GM12865 (cell line): ENCODE measurements around the gene YAE1.
A peak's percentile ranks its signal among the peaks of the same experiment; 100 is the strongest.

Experiments
- DNase-seq: peaks from one replicate; pipeline ENCODE4 v3.0.0; 2010; ENCODE audit warnings: low read depth
- H3K4me3 ChIP-seq: 2 replicates; pipeline ENCODE4 v1.5.1; 2011; ENCODE audit warnings: mild to moderate bottlenecking, low read depth, low read length, control low read depth
- CTCF ChIP-seq: IDR thresholded peaks from 2 replicates; pipeline ENCODE4 v1.5.1; 2011; ENCODE audit warnings: low read length, control low read depth, low read depth, inconsistent platforms; ENCODE audit not compliant: insufficient read depth; ENCODE audit errors: missing control alignments

Gene YAE1

GRCh38 chr7:39603924-39604323, 37.7 kb downstream of the YAE1 start:
- DNase-seq = no peak
- TF ChIP-seq CTCF = no peak
- no peak overlapping the region for H3K4me3 ChIP-seq

- DNase-seq = no peak
- no peak for TF ChIP-seq CTCF
- no peak overlapping the region for H3K4me3 ChIP-seq
Observed at GRCh38 chr7:39605087-39605486, 38.9 kb downstream of the YAE1 start.

- no peak for DNase-seq
Observed at GRCh38 chr7:39606352-39606751, 40.1 kb downstream of the YAE1 start.

GRCh38 chr7:39606941-39607340, 40.7 kb downstream of the YAE1 start:
- H3K4me3 ChIP-seq = no peak overlapping the region
- no peak for TF ChIP-seq CTCF
- DNase-seq = no peak

More at GRCh38 chr7:39606352-39606751, 40.1 kb downstream of the YAE1 start:
- no peak for TF ChIP-seq CTCF
- H3K4me3 ChIP-seq = no peak overlapping the region

- no peak overlapping the region for H3K4me3 ChIP-seq
- DNase-seq = no peak
- no peak for TF ChIP-seq CTCF
Observed at GRCh38 chr7:39607865-39608264, 41.7 kb downstream of the YAE1 start.

- no peak overlapping the region for H3K4me3 ChIP-seq
- TF ChIP-seq CTCF = no peak
- no peak for DNase-seq
Observed at GRCh38 chr7:39608278-39608677, 42.1 kb downstream of the YAE1 start.

- H3K4me3 ChIP-seq = peak overlapping the region; percentile 11
- TF ChIP-seq CTCF = no peak
- peak; percentile 16 for DNase-seq
Observed at GRCh38 chr7:39609113-39609934, 43.1 kb downstream of the YAE1 start.
